NOMO-1 (cell line): ENCODE data around the gene FATE1.
"Not testable (repeated sequence)": the region's sequence is repeated elsewhere in the genome, so short reads cannot be mapped to it uniquely, and the experiment has no call there.

Experiments
- DNase-seq, 2 experiments: peaks; one replicate each; lab custom pipeline; 2025; ENCODE audit not compliant: unreplicated experiment in 2 of 2; lab: John Stamatoyannopoulos, UW

FATE1 gene, protein sequence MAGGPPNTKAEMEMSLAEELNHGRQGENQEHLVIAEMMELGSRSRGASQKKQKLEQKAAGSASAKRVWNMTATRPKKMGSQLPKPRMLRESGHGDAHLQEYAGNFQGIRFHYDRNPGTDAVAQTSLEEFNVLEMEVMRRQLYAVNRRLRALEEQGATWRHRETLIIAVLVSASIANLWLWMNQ

DNA sequence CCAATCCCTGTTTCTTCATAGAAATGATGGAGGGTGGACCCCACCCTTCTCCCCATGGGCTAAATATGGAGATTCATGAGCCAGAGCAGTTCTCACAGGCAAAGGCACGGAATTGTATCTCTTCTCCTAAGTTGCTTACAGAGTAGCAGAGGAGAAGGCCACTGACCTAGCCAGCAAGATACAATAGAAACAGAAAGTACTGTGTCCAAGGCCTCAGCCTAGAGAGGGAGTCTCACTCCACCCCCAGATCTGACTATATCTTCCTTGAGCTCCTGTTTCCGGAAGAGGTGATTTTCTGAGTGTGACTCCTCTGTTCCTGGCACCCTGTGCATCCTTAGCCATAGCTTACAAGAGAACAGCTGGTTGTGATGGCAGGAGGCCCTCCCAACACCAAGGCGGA, at the start of gene FATE1:
Gene FATE1, plus strand, starts transcription at position 284 of the 400 bp plus-strand sequence. Its CDS starts 85 bp downstream, at position 369.
- no peak for DNase-seq

DNA sequence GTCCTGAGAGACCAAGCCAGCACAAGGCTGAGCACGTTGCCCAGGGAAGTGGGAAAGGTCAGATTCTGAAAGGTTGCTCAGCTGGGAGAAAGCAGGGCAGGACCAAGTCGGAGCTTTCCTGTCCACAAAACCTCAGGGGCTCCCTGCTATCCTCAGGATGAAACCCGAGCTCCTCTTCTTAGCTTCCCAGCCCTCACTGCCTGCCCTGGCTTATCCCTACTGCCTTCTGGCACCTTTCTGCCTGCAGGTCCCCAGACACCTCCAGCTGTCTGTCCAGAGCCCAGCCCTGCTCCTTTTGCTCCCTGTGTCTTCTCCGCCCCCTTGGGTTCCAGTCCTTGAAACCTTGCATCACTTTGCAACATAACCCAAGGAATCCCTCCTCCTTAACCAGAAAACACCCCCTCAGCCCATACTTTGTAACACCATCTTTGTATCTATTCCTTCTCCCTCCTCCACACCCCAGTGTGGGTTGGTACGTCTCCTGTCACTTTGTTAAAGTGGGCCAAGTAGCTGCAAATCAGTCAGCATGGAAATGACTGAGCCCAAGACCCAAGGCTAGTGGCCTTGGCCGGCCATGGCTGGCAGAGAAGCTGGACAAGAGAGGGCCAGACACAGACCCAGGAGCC, 40.6 kb upstream of the FATE1 start:
- DNase-seq, result no peak

DNA sequence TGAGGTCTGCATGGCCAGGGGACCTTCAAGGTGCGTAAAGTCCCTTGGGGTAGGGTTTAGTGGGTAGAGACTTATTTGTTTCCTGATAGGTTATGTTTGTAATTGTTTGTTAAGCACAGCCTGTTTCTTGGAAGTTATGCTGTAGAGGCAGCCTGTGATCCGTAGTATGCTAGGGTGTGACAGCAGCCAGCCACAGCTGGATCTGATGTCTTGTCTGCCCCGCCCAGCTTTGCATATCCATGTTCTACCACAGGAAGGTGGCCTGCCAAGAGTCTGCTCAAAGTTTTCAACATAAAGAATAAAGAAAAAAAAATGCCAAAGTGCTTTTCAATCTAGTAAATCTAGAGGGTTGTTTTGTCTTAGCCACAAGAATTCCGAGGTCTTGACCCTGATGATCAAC, 39.6 kb upstream of the FATE1 start:
- no peak for DNase-seq

DNA sequence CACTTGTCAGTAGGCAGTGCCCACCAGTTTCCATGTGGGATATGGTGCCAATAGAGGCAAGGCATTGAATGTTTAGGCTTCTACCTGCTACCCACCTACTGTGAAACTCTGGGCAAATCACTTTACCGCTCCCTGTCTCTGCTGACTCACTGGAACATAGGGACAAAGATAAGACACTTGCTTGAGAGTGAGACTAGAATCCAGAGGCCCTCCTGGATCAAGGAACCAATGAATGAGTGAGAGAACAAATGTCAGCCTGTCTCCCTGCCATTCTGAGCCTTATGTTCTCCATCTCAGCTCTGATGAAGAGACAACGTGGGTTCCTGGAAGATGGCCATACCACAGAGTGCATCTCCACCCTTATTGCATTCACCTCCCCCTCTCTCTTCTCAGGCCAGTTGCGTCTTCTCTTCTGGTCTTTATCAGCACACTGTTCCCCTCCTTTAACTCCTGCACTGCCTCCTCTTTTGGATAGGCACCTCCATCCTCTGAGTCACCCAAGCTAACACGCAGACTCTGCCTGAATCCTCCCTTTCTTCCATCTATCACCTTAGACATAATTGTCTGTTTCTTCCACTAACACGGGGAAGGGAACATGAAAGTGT, 35.9 kb upstream of the FATE1 start:
- no peak for DNase-seq

DNA sequence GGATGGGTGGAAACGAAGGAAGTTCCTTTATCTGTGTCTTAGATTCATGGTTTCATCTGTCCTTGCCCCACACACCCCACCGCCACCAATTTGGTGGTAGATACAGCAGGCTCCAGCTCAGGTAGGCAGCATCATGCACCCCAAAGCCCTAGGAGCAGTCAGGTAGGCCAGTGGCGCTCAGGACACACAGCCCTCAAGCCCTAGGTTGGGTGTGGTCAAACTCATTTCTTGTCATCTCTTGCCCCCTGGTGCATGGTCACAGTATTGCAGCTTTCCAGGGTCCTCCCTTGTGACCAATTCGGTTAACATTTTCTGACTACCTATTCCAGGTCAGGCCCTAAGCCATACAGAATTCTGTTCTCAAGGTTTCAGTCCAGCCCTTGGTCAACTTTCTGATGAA, 35.0 kb upstream of the FATE1 start:
- DNase-seq, result peak in 1 of 2 experiments; percentile 9

DNA sequence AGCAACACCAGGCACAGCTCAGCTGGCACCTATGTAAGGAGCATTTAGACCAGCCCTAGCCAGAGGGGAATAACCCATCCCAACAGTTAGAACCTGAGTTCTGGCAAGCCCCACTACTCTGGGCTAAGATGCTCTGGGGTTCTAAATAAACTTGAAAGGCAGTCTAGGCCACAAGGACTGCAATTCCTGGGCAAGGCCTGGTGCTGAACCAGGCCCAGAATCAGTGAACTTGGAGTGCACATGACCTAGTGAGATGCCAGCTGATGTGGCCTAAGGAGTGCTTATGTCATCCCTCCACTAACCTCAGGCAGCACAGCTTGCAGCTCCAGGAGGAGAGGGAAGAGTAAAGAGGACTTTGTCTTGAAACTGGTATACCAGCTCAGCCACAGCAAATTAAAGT, 28.2 kb upstream of the FATE1 start:
- no peak for DNase-seq

DNA sequence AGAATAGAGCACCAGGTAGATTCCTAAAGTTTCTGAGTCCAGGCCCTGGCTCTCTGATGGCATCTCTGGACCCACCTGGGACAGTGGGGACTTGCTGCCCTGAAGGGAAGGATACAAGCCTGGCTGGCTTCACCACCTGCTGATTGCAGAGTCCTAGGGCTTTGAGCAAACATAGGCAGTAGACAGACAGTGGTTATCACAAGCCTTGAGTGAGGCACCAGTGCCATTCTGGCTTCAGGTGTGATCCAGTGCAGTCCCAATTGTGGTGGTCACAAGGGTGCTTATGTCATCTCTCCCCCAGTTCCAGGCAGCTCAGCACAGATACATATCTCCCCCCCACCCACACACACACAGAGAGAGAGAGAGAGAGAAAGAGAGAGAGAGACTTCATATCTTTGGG, 27.1 kb upstream of the FATE1 start:
- no peak for DNase-seq

DNA sequence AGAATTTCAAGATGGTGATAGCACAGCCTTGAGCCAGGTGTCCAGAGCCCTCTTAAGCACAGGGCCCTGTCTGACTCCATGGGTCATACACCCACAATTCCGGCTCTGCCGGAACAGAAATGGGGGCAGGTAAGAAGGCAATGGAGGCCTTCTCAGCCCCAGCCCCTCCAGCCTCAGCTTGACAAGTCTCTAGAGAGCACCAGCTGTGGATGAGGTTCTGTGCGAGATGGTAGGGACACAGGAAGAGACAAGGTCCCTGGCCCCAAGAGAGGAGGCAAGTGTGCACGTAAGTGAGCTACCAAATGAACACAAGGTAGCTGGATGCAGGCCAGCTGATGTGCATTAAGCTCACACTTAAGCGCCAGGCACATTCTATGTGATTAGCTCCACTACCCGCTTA, 23.0 kb upstream of the FATE1 start:
- DNase-seq, result no peak

DNA sequence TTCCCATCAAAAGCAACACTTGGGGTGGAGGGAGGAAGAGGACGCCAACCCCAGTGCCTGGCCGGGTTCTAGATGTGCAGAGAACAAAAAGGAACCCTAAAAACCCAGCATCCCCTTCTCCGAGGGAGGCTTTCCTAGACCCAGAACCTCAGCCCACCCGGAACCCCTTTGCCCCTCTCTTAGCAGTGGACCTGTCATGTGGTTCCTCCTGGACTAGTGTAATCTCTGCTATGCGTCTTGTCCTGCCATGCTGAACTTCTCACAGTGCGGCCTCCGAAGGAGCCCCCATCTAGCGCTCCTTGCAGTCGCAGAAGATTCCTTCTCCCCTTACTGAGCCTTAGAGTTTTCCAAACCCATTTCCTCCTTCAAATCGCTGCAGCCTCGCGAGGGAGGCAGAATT, 21.7 kb upstream of the FATE1 start:
- DNase-seq, result no peak

DNA sequence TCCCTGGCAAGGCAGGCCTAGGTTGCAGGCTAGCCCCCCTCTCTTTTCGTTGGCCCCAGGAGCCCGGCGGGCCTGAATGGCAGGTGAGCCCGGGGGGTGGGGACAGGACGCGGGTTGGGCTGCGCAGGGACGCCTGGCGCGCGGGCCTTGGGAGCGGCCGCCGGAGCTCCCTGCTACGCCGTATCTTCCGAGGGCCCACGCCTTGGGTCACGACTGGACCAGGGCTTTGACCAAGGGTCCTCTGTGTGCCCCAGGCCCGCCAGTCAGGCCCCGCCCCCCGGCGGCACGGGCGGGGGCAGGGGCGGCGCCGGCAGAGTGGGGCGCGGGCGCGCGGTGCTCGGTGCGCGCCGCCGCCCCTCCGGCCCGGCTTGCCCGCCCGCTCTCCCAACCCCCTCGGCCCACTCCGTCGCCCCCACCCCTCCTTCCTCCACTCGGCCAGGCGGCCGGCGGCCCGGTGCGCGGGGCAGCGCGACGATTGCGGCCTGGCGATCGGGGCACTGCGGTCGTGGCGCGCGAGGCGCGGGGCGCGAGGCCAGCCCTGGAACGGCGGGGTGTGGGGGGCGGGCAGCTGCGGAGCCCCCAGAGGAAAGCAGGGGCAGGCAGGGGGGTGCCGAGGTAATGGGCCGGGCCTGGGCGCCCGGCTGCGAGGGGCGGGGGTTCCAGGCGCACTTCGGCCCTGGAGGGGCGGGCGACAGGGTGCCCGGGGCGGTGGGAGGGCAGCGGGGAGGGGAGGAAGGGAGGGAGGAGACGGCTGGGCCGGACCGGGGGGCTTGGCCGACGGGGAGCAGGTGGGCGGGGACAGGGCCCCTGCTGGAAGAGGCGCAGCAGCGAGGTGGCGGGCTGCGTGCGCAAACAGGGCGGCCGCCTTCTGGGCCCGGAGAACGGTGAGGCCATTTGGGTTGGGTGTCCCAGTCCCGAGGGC, 20.9 kb upstream of the FATE1 start, which contains the start of gene PRRG3:
Gene PRRG3, plus strand, starts transcription at position 798 of the 922 bp plus-strand sequence. CDS start 3,357 bp downstream, outside the sequence.
- DNase-seq, result no peak

DNA sequence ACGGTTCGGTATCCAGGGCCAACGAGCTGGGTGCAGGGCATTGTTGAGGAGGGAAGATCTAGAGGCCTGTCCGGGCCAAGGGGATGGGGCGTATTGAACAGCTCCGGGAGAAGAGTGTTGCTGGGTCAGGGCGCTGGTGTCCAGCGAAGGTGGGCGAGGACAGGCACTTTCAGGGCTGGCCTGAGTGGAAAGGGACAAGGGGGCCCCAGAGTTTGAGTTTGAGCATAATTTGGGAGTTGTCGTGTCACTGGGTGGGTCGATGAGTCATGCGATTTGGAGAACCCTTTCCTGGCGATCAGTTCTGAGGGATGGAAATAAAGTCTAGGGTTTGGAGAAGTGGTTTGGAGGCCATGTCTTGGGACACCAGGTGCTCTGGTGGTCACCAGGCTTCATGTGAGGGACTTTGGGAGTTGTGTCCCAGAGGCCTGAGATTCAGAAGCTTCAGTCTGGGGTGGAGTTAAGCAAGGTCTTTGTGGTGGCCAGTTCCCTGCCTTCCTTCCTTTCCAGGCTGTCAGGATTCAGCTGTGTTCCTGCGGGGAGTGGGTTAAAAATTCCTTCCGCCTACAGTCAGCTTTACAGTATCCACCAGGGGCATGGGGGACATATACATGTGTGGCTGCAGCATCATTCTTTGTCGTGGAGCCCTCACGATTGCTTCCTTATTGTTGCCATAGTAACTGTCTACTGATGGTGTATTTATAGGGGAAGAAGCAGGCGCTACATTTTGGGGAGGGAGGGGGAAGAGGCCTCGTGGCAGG, 20.1 kb upstream of the FATE1 start:
- DNase-seq, result no peak

DNA sequence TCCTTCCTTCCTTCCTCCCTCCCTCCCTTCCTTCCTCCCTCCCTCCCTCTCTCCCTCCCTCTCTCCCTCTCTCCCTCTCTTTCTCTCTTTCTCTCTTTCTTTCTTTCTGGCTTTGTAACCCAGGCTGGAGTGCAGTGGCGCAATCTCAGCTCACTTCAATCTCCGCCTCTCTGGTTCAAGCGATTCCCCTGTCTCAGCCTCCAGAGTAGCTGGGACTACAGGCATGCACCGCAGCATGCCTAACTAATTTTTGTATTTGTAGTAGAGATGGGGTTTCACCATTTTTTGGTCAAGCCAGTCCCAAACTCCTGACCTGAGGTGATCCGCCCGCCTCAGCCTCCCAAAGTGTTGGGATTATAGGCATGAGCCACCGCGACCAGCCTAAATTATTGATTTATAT, 18.8 kb upstream of the FATE1 start:
- not testable (repeated sequence) for DNase-seq

DNA sequence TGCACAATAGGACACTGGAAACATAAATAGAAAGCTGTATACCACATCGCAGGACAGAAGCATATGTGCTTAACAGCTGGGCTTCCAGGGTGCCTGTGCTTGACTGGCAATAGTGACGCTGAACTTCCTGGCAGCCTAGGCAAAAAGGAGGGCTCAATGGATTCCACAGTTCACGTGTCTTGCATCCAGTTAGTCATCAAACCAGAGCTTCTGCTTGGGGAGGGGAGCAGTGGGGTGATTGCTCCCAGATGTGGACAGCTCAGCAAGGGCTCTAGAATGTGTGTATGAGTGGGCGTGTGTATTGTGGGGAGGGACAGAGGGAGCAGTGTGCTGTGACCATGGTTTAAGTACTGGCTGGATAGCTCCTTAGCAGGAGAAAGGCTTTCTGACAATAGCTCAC, 18.3 kb upstream of the FATE1 start:
- DNase-seq, result no peak

DNA sequence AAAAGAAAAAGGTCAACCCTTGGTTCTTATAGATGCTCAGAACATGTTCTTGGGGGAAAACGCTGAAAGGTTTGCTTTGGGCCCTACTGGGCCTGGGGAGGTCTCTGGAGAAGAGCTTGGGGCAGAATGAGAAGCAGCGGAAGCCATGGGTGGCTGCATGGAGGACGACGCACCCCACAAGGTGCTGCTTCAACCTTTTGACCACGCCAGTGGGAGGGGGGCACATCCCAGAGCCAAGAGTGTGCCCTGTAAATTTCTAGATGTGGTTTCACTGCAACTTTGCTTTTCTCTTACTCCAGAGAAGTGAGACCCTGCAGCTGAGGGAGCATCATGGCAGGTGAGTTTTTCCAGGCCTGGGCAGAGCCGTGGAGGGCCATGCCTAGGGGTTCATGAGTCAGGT, 17.4 kb upstream of the FATE1 start:
- no peak for DNase-seq

DNA sequence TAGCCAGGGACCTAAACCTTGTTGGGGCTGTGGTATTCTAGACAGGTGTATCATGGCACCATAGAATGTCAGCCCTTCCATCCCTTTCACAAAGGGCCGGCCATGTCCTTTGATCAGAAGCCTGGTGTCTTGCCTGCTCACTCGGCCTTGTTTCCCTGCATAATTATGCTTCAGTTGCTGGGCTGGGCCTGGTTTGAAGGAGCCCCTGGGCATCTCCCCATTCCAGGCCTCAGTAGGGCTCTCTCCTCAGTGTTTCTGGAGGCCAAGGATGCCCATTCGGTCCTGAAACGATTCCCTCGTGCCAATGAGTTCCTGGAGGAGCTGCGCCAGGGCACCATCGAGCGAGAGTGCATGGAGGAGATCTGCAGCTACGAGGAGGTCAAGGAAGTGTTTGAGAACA, 16.1 kb upstream of the FATE1 start:
- no peak for DNase-seq

DNA sequence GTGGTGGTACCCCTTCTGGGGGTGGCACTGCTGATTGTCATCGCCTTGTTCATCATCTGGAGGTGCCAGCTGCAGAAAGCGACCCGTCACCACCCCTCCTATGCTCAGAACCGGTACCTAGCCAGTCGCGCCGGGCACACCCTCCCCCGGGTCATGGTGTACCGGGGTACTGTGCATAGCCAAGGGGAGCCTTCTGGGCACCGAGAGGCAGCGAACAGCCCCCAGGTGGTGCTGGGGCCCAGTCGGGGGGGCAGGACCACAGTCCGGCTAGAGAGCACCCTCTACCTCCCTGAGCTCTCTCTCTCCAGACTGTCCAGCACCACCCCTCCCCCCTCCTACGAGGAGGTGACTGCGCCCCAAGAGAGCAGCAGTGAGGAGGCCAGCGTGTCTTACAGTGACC, 15.3 kb upstream of the FATE1 start:
- no peak for DNase-seq

DNA sequence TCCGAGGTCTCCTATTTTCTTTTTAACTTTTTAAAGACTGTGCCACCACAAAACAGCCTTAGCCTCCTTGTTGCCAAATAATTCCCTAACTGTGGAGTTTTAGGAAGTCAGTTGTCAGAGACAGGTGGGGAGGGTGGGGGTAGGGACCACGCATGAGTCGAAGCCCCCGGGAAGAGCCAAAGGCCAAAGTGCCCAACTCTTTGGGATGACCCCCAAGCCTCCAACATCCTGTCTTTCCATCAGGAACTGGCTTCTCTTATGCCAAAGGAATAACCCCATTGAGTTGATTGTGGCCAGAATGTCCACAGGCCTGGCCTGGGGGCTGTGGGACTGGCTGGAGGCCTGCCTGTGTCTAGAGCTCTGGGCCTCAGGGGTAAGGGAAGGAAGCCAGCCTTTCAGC, 14.8 kb upstream of the FATE1 start:
- DNase-seq, result no peak

DNA sequence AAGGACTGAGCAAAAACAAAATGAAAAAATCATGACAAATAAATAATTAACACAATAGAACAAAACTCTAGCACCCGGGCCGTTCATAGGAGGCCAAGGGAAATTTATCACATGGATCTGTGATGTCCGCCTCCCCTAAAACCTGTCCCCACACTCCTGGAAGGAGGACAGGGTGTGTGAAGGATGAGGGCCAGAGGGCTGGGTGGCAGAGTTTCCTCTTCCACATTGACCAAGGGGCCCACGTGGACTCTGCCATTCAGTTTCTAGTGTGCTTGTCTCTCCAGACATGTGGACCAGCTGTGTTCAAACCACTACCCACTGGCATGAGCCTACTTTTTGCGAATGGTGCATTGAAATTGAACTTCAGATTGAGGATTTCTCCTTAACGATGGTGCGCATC, 14.3 kb upstream of the FATE1 start:
- no peak for DNase-seq

DNA sequence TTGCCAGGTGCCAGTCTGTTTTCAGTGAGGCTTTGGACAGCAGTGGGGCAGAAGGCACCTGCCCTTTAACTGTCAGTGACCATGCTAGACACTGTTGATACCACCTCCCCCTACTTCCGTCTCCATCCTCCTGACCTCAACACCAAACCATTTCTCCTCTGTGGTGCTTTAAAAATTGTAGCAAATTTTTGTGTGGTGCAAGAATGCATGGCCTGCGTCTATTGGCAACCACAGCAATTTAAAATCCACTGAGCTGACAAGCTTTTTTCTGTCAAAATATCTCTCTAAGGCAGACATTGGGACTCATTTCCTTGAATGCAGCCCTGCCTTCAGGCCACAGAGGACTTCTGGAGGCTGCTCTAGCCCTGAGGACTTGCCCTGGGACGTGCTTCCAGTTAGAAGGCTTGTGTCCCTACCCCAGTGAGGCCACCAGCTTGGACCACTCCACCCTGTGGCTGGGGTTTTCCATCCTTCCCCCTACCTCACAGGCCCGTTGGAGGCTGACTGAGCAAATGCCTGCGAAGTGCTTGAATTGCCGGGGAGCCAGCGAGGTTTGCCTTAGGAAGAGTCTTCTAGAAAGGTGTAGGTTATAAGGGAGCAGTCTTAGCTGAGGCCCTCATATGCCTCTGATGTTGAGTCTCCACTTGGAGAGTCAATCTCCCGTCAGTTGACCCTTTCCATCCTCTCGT, 13.7 kb upstream of the FATE1 start:
- DNase-seq, result no peak

DNA sequence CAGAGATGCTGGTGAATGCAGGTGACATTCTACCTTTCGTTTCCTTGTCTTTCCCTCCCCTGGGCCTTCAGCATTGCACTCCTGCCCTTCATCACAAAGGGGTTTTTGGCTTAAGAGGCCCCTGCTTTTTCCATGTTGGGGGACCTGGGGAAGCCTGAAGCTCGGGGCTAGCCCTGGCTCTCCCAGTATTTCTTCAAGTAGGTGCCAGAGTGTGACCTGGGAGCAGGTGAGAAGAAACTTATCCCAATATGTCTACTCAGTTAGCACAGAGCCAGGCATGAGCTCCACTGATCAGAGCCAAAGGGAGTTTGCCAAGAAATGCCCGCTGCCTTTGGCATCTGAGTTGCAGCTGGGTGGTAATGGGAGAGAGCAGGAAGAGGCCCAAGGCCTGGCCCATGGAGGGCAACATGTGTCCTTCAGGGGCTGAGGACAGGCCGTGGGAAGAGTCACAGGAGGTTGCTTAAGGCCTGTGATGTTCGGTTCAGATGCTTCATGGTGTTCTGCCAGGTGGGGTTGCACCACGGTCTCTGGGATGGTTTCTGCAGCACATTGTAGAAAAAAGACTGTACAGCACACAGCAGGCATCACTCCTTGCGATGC, 13.0 kb upstream of the FATE1 start:
- DNase-seq, result no peak
